Type B pancreatic cell (in vitro differentiated cells): ENCODE measurements around the gene PROSER2. TPM values are rescaled to one million over a fixed set of nuclear protein-coding genes. Genes with fewer than 3 reads are reported as not detected.

Experiments used
- DNase-seq: peaks from one replicate; pipeline ENCODE4 v3.0.0; 2021; ENCODE audit warnings: mixed read lengths; ENCODE audit not compliant: unreplicated experiment; ENCODE audit errors: extremely low spot score
- H3K27ac Mint-ChIP-seq: 2 replicates; pipeline ENCODE4 v1.8.0; 2021; ENCODE audit warnings: mild to moderate bottlenecking, mixed read lengths
- H3K27me3 Mint-ChIP-seq: 2 replicates; pipeline ENCODE4 v1.8.0; 2021; ENCODE audit warnings: mixed read lengths
- H3K36me3 Mint-ChIP-seq: 2 replicates; pipeline ENCODE4 v1.8.0; 2021; ENCODE audit warnings: mixed read lengths
- H3K4me1 Mint-ChIP-seq: one replicate; pipeline ENCODE4 v1.8.0; 2021; ENCODE audit warnings: mixed read lengths; ENCODE audit not compliant: unreplicated experiment
- H3K4me3 Mint-ChIP-seq: 2 replicates; pipeline ENCODE4 v1.8.0; 2021; ENCODE audit warnings: mild to moderate bottlenecking, mixed read lengths
- H3K9me3 Mint-ChIP-seq: 2 replicates; pipeline ENCODE4 v1.8.0; 2021; ENCODE audit warnings: mixed read lengths
- total RNA-seq: library from RNA; stranded (reverse); gene quantifications from 2 replicates; pipeline ENCODE4 v1.2.1, GENCODE V29; 2021; ENCODE audit warnings: low replicate concordance
- TF ChIP-seq, protein P1 (sequence below): fragments of 200-600 bp; sonication (generic); conservative IDR thresholded peaks from 2 replicates; pipeline ENCODE4 v1.5.0; 2021; ENCODE audit warnings: antibody characterized with exemption, mild to moderate bottlenecking

PROSER2 gene
- total RNA-seq, 1 donor from 2014 or later, result 6.7 TPM

DNA sequence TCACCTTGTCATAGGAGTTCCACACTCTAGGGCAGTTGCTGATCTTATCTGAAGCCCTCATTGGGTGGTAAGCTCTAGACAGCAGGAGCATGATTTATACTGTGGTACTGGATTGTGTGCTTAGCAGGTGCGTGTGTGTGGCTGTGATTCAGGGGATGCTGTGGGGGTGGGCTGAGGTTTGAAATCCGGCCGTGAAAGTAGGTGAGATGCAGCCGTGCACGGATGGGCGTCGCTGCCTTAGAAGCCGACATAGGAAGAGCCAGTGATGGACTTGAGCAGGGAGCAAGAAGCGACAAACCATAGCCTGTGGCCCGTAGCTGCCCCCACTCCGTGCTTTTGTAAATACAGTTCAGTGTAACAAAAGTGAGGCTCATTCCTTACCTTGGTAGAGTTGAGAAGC lies 38.2 kb downstream of the PROSER2 start:
- Mint-ChIP-seq H3K4me1 (peaks cover 7% of the 10 kb centered on the region), H3K36me3 (peaks cover 12% of the 10 kb centered on the region), H3K27me3 (no peaks in the 10 kb centered on the region), H3K9me3 (no peaks in the 10 kb centered on the region), H3K27ac (no peak overlapping the region), H3K4me3 (no peak overlapping the region)
- TF ChIP-seq, protein P1, sequence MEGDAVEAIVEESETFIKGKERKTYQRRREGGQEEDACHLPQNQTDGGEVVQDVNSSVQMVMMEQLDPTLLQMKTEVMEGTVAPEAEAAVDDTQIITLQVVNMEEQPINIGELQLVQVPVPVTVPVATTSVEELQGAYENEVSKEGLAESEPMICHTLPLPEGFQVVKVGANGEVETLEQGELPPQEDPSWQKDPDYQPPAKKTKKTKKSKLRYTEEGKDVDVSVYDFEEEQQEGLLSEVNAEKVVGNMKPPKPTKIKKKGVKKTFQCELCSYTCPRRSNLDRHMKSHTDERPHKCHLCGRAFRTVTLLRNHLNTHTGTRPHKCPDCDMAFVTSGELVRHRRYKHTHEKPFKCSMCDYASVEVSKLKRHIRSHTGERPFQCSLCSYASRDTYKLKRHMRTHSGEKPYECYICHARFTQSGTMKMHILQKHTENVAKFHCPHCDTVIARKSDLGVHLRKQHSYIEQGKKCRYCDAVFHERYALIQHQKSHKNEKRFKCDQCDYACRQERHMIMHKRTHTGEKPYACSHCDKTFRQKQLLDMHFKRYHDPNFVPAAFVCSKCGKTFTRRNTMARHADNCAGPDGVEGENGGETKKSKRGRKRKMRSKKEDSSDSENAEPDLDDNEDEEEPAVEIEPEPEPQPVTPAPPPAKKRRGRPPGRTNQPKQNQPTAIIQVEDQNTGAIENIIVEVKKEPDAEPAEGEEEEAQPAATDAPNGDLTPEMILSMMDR, result no peak
- DNase-seq, result no peak

DNA sequence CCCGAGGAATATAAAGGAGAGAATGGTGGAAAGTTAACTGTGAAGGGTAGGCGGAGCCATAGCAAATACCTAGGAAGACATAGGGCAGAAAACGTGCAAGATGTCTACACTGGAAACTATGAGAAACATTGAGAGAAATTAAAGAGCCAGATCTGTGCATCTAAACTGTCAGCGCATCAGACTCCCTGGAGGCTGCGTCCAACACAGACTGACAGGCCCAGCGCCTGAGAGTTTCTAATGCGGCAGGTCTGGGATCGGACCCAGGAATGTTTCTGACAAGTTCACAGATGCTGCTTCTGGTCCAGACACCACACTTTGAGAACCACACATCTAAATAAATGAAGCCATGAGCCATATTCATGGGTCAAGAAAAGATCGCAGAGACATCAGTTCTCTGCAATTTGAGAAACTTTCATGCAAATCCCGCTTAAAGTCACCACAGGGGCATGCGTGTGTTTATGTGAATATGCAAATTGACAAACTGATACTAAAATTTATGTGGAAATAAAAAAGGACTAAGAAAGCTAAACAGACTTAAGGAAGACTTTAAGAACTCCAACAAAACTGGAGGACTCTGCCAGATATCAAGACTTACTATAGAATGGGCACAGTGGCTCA lies 38.8 kb downstream of the PROSER2 start:
- TF ChIP-seq, protein P1, result no peak
- Mint-ChIP-seq H3K4me3 (no peak overlapping the region), H3K4me1 (peaks cover 6% of the 10 kb centered on the region), H3K36me3 (peaks cover 10% of the 10 kb centered on the region), H3K9me3 (no peaks in the 10 kb centered on the region), H3K27ac (no peak overlapping the region), H3K27me3 (no peaks in the 10 kb centered on the region)
- DNase-seq, result no peak

DNA sequence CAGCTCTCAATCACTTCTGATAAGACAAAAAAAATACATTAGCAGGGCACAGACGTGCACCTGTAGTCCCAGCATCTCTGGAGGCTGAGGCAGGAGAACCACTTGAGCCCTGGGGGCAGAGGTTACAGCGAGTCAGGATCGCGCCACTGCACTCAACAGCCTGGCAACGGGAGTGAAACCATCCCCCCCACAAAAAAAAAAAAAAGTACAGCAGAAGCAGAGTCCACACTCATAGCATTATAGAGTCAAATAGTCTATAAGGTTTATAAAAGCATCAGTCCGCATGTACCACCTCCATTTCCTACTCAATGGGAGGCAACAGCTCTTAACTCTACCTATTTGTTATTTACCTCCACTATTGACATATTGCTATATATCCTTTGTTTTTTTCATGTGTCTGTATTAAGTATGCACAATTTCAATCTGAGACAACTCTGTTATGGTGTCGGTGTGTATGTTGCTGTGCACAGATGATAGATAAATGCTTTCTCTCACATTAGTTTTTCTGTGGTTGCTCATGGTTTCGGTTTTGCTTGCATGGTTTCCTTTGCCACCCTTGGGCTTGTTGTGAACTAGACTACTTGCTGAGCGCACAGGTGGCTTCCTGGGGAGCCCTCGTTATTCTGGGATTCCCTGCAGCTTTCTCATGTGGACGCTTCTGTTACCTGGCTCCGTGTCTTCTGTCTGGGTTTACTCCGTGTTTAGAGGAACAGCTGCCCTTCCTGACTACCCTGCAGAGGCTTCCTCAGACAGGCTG lies 40.4 kb downstream of the PROSER2 start:
- TF ChIP-seq, protein P1, result no peak
- Mint-ChIP-seq H3K4me1 (peaks cover 8% of the 10 kb centered on the region), H3K4me3 (no peak overlapping the region), H3K9me3 (no peaks in the 10 kb centered on the region), H3K27me3 (no peaks in the 10 kb centered on the region), H3K36me3 (peaks cover 5% of the 10 kb centered on the region), H3K27ac (no peak overlapping the region)
- no peak for DNase-seq

DNA sequence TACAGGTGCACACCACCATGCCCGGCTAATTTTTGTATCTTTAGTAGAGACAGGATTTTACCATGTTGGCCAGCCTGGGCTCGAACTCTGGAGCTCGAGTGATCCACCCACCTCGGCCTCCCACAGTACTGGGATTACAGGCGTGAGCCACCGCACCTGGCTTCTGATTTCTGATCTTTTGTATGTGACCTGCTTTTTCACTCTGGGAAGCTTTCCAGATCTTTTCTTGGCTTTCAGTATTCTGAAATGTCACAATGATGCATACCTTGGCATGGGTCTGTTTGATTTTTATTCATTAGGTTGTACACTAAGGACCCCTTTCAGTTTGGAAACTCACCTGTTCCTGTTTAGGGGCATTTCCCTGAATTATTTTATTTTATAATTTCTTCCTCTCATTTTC lies 41.6 kb downstream of the PROSER2 start:
- Mint-ChIP-seq H3K27me3 (no peaks in the 10 kb centered on the region), H3K36me3 (peaks cover 5% of the 10 kb centered on the region), H3K9me3 (no peaks in the 10 kb centered on the region), H3K4me1 (peaks cover 8% of the 10 kb centered on the region), H3K4me3 (no peak overlapping the region), H3K27ac (no peak overlapping the region)
- DNase-seq, result no peak
- TF ChIP-seq, protein P1, result no peak

DNA sequence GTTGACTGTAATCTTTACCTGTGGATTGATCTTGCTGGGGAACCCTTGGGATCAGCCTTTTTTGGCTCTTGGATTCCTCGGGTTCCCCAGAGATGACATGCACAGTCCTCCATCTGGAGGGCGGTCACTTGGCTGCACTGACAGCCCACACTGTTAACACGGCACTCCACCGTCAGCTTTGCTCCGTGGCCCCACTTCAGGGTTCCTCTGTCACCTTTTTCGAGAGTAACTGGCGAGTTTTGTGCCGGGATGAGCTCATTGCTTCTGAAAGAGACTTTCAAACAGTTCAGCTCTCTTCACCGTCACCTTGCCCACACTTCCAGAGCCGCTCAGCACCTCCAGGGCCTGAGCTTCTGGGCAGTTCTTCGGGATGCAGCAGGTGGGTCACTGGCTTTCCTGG lies 42.4 kb downstream of the PROSER2 start:
- Mint-ChIP-seq H3K36me3 (peaks cover 5% of the 10 kb centered on the region), H3K27me3 (no peaks in the 10 kb centered on the region), H3K4me1 (peaks cover 8% of the 10 kb centered on the region), H3K27ac (no peak overlapping the region), H3K9me3 (no peaks in the 10 kb centered on the region), H3K4me3 (no peak overlapping the region)
- TF ChIP-seq, protein P1, result no peak
- no peak for DNase-seq
